GM19240 (cell line): ENCODE data around the gene ZNF423.
"Not testable (repeated sequence)": the region's sequence is repeated elsewhere in the genome, so short reads cannot be mapped to it uniquely, and the experiment has no call there.

Source experiments
- DNase-seq: peaks from one replicate; pipeline ENCODE4 v3.0.0; 2011; ENCODE audit warnings: low spot score; ENCODE audit not compliant: insufficient read length

ZNF423 gene

GRCh38 chr16:49698453-49698815, 157.5 kb downstream of the ZNF423 start:
- DNase-seq: no peak

DNA sequence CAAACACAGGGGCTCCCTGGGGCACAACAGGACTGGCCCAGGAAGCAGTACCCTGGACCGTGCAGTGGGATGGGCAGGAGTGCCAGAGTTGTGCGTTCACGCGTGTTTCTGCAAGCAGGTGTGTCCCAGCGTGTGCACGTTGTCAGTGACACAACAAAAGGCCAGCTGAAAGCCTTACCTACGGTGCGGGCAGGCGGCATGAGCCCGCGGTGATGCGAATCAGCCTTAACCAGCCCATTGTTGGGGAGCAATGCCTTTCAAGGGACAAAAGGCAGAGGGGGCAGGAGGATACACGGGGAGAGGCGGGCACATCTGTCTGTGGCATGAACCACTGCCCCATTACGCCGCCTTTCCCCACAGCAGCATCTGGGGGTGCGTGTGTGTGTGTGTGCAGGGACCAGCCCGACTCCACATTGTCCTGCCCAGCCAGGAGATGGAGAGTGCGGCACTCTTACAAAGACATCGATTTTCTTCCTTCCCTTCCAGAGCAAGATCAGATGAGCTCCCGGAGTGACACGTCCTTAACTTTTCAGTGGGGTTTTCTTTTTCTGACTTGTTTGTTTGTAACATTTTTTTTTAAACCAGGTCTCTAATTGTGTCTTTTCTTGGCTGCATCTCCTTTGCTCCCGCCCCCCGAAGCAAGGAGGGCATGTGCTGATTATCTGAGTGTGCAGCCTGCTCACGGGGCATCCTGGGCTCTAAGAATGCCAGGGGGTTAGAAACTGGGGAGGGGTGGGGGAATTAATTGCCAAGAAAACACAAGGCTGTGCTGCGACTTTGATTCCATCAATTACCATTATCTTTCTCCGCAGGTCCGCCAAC, 158.1 kb downstream of the ZNF423 start:
- no peak for DNase-seq

- no peak for DNase-seq
Measured at GRCh38 chr16:49696414-49697101, 159.4 kb downstream of the ZNF423 start.

DNA sequence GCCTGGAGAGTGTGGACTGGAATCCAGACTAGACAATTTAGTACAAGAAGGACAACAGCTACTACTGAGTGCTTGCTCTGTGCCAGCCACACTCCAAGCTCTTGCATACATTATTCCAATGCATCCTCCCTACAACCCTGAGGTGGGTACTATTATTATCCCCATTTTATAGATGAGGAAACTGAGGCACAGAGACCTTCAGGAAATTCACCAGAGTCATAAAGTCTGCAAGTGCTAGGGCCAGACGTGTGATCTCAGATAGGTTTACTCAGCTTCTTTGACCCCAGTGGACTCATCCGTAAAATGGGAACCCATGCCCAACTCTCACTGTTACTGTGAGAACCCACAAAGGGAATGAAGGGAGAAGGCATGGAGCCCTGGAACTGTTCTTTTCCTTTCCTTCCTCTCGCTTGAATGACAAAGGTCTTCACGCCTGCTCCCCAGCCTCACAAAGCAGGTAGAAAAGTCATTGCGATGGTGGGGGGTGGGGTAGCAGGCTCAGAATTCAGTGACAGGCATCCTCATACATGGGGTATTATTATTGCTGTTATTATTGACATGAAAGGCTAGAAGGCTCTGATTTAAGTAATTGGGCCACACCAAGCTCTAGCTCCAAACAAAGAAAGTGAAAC, 160.0 kb downstream of the ZNF423 start:
- no peak for DNase-seq

DNA sequence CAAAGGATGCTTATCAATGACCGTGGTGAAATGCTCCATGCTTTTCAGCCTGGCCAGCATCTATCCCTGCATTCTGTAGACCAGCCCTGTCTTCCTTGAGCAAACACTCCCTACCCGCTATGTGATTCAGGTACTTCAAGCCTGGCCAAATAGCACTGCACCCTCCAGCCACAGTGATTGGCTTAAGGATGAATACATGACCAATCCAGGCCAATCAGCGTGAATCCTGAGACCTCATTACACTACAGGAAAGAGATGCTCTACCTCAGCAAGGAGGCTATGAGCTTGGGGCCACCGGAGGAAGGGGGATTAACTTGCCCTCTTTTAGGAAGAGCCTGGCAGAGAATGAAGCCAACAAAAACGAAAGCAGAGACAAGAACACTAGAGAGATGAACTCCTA, 162.5 kb downstream of the ZNF423 start:
- no peak for DNase-seq

GRCh38 chr16:49690778-49691177, 165.1 kb downstream of the ZNF423 start:
- DNase-seq: no peak

GRCh38 chr16:49688036-49688697, 167.7 kb downstream of the ZNF423 start:
- DNase-seq: no peak

GRCh38 chr16:49687476-49688002, 168.4 kb downstream of the ZNF423 start:
- no peak for DNase-seq

DNA sequence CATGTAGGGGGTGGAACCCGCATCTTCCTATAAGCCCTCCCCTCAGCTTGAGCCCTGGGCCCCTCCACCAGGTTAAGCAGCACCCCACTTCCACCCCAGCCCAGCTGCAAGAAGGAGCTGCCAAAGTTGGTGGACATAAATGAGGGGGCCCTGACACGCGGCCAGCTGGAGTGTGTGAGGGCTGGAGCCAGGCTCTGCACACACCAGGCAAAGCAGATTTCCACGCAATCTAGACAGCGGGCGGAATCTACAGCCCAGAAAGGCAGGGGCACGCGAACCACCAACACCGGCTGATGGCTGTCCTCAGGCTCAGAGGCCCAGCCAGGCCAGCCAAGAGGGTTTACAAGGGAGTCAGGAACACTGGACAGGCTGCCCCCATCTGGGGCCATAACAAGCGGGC, 171.2 kb downstream of the ZNF423 start:
- DNase-seq: no peak

- DNase-seq: no peak
Measured at GRCh38 chr16:49682577-49683165, 173.2 kb downstream of the ZNF423 start.

DNA sequence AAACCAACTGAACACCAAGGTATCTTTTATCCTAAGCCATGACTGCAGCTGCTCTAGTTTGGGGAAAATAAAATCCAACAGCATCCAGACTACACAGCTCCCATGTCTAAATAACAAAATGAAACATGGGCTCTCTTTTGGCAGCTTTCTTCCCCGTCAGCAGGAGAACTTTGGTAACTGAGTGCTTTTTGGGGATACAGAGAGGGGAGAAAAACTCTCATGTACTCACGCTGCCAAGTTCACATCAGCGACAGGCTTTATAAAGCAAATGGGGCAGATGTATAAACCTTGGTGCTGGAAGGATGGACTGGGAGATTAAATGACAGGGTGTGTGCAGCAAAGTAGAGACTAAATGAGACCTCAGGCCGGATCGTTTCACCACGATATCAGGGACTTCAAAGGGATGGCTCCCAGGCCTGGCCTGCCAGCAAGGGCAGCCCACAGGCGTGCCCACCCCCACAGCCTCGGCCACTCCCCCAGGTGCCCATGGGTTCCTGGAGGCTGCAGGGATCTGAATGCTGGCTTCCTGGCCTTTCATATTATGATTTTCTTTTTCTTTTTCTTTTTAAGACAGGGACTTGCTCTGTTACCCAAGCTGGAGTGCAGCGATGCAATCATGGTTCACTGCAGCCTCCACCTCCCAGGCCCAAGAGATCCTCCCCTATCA, 174.6 kb downstream of the ZNF423 start:
- DNase-seq: no peak

DNA sequence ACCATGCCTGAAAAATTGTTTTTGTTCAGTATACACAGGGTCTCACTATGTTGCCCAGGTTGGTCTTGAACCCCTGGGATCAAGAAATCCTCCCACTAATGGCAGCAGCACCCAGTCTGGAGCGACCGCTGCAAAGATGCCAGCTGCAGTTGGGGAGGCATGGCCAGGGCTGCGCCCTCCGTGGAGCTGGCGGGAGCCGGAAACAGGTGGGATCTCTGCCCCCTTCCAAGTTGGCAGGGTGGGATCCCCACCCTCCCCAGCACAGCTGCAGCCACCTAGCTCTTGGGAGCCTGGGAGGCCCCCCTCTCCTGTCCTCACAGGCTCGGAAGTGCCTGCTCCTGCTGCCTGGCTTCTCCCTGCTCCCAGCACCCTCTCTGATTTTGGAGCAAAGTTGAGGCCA, 176.8 kb downstream of the ZNF423 start:
- no peak for DNase-seq

DNA sequence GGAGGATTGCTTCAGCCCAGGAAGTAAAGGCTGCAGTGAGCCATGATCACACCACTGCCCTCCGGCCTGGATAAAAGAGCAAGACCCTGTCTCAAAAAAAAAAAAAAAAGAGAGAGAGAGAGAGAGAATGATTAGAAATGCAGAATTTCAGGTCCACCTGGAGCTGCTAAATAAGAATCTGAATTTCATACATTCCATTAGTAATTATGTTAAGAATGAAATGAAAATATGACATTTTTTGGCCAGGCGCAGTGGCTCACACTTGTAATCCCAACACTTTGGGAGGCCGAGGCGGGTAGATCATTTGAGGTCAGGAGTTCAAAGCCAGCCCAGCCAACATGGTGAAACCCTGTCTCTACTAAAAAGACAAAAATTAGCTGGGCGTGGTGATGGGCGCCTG, 178.3 kb downstream of the ZNF423 start:
- DNase-seq: not testable (repeated sequence)

- no peak for DNase-seq
Measured at GRCh38 chr16:49675413-49675812, 180.5 kb downstream of the ZNF423 start.

DNA sequence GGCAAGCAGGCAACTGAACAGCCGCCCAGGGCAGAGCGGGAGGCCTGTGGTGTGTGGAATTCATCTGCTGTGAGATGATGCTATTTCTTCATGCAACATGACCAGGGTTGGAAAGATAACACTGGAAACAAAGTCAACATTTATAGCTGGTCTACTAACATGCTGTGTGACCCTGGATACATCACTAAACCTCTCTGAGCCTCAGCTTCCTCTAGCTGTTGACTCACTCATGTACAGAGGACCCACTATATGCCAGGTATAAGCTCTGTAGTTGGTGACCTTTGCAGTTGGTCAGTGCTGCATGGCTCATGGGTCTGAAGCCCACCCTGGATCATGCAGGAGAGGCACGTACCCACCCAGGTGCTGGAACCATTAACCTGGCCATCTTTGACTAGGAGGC, 180.9 kb downstream of the ZNF423 start:
- DNase-seq: no peak

- no peak for DNase-seq
Measured at GRCh38 chr16:49674351-49674851, 181.5 kb downstream of the ZNF423 start.

DNA sequence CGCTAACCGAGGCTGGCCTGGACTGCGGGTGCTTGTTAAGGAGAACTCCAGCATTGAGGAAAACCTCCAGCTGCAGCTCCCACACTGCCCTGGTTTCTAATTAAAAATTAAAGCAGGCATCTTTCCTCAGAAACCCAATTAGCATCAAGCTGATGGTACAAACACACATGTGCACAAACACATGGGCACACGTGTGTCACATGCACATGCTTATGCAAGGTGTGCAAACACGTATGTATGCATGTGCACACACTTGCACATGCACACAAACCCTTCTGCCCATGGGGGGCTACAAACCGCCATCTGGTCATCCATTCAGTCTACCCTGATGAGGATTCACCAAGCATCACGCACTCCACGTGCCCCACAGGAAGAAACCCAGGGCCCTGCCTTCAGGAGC, 182.5 kb downstream of the ZNF423 start:
- no peak for DNase-seq

GRCh38 chr16:49672753-49673152, 183.2 kb downstream of the ZNF423 start:
- DNase-seq: no peak

DNA sequence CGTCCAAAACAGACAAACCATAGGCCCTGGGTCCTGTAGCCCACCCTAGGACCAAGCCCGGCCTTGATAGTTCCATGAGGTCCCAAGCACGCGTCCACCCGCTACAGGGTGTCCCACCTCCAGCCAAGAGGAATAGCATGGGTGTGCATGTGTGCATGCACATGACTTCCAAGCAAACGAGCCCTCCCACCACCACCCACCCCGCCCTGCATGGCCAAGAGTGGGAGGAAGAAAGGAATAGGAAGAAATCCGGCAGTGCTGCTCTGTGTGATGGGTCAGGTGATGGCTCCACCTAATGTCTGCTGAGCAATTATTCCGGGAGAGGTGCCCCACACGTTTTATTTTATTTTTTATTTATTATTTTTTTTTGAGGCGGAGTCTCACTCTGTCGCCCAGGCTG, 184.6 kb downstream of the ZNF423 start:
- DNase-seq: no peak

GRCh38 chr16:49670627-49671026, 185.3 kb downstream of the ZNF423 start:
- DNase-seq: no peak
